ENCODE data around the gene ADSL.

GRCh38 chr22:40401981-40402406 is 55.7 kb downstream of the ADSL start:
- TF ChIP-seq POLR2A (IDR thresholded peaks at IDR 0.05) (no peak), CTCF (IDR thresholded peaks at IDR 0.05) (no peak)
